ENCODE results near the gene SDK1.

The SDK1 gene

DNA sequence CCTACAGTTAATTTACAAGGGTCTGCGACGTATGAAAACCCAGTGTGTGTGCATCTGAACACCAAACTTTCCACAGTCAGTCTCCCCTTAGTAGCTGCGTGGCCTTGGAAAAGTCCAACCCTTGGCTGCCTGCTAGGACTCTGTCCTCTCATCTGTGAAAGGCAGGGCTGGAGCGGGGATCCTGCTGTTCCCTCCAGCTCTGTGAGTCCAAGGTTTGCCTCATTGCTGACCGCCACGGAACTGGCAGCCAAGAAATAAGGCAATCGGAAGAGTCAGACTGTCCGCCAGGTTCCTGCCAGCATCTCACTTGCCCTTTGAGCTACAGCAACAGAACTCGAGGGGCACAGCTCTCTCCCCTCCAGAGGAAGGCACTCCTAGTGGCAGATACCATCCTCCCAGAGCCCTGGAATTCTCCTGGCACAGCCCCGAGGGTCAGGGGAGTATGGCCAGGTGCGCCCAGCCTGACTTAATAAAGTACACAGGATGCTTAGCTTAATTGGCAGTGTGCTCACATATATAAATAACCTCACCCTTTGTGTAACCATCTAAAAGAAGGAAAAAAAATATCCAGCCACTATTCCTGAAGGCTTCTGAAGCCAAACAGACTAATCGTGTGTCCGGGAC is 851.0 kb downstream of the SDK1 start:
- DNase-seq (ENCODE audit: low spot score): no peak
- TF ChIP-seq, protein P1, sequence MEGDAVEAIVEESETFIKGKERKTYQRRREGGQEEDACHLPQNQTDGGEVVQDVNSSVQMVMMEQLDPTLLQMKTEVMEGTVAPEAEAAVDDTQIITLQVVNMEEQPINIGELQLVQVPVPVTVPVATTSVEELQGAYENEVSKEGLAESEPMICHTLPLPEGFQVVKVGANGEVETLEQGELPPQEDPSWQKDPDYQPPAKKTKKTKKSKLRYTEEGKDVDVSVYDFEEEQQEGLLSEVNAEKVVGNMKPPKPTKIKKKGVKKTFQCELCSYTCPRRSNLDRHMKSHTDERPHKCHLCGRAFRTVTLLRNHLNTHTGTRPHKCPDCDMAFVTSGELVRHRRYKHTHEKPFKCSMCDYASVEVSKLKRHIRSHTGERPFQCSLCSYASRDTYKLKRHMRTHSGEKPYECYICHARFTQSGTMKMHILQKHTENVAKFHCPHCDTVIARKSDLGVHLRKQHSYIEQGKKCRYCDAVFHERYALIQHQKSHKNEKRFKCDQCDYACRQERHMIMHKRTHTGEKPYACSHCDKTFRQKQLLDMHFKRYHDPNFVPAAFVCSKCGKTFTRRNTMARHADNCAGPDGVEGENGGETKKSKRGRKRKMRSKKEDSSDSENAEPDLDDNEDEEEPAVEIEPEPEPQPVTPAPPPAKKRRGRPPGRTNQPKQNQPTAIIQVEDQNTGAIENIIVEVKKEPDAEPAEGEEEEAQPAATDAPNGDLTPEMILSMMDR (IDR thresholded peaks at IDR 0.05; ENCODE audit: extremely low read depth, missing control alignments): no peak

GRCh38 chr7:4154882-4155535 is 854.0 kb downstream of the SDK1 start:
- DNase-seq (ENCODE audit: low spot score): no peak
- TF ChIP-seq, protein P1 (IDR thresholded peaks at IDR 0.05; ENCODE audit: extremely low read depth, missing control alignments): no peak

DNA sequence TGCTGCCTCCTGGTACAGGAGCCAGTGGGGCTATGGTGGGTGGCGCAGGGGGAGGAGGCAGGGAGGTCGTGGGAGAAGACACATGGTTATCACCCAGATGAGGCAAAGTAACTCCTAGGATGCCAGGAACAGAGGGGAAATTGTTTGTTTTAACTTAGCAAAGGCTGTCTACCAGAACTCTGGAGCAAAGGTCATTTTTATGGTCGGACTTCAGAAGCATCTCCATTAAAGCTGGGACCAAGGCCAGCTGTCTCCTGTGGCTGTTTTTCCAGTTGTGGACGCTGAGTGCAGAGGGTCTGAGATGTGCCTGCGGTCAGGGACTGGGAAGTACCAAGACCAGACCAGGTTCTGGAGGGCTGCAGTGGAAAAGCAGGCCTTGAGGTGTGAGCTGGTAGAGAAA is 855.1 kb downstream of the SDK1 start:
- TF ChIP-seq, protein P1 (IDR thresholded peaks at IDR 0.05; ENCODE audit: extremely low read depth, missing control alignments): no peak
- DNase-seq (ENCODE audit: low spot score): no peak

GRCh38 chr7:4157651-4158050 is 856.6 kb downstream of the SDK1 start:
- TF ChIP-seq, protein P1 (IDR thresholded peaks at IDR 0.05; ENCODE audit: extremely low read depth, missing control alignments): no peak
- no peak for DNase-seq (ENCODE audit: low spot score)

DNA sequence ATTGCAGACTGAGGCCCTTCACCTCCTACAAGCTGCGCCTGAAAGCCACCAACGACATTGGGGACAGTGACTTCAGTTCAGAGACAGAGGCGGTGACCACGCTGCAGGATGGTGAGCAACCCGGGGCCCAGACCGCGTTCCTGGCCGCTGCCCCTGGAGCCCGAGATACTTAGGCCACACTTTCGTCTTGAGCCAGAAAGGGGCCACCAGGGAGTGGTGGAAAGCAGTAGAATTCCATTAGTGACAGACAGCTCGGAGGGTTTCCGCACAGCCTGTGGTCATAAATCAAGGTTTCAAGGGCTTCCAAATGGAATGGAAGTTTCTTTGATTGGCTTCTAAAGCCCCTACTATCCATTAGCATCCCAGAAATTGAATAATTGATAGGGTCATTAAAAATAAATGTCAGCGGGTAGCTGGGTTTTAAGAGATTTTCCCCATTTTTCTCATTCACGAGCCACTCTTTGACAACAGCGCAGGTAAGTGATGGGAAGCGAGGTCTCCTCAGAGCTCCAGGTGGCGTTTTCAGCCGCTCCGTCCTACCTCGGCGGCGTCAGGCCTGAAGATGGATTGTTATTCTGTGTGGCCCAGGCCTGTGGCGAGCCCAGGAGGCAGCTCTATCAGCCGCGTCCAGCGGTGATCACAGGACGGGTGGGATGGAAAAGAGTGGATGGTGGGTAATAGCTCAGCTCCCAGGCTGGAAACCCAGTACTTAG is 857.5 kb downstream of the SDK1 start:
- no peak for DNase-seq (ENCODE audit: low spot score)
- TF ChIP-seq, protein P1 (IDR thresholded peaks at IDR 0.05; ENCODE audit: extremely low read depth, missing control alignments): no peak

- DNase-seq (ENCODE audit: low spot score): no peak
- TF ChIP-seq, protein P1 (IDR thresholded peaks at IDR 0.05; ENCODE audit: extremely low read depth, missing control alignments): no peak
Measured at GRCh38 chr7:4159154-4159501, 858.1 kb downstream of the SDK1 start.

All from GM20000 (cell line).